Brain microvascular endothelial cell (primary cell): ENCODE measurements around the gene SEMA3D.

Experiments used
- DNase-seq: peaks from one replicate; pipeline ENCODE4 v3.0.0-alpha.2; 2020
- H3K27ac ChIP-seq: fragments of 250-450 bp; sonication (Bioruptor Pico); 2 replicates; pipeline ENCODE4 v1.5.1; 2020; ENCODE audit warnings: mild to moderate bottlenecking, moderate library complexity
- H3K27me3 ChIP-seq: fragments of 250-450 bp; sonication (Bioruptor Pico); replicated peaks from 2 replicates; pipeline ENCODE4 v1.5.1; 2020; ENCODE audit warnings: mild to moderate bottlenecking
- H3K36me3 ChIP-seq: fragments of 250-450 bp; sonication (Bioruptor Pico); replicated peaks from 2 replicates; pipeline ENCODE4 v1.5.1; 2020; ENCODE audit warnings: mild to moderate bottlenecking
- H3K4me3 ChIP-seq: 2 replicates; pipeline ENCODE4 v1.5.1; 2011; ENCODE audit warnings: low read depth, mild to moderate bottlenecking, control low read depth, low read length, moderate library complexity
- in situ Hi-C: cut with HindIII; loops from 2 replicates; pipeline ENCODE4 v1.10.0; 2017; ENCODE audit warnings: low sequenced_read_pairs, low pct_ligation_motif_present
- TF ChIP-seq, protein P1 (sequence below): IDR thresholded peaks from 2 replicates; pipeline ENCODE4 v1.5.1; 2011; ENCODE audit warnings: low read depth, mild to moderate bottlenecking, moderate library complexity, low read length, control low read depth, inconsistent platforms; ENCODE audit errors: missing control alignments

SEMA3D gene

GRCh38 chr7:85160223-85160622 lies 26.6 kb downstream of the SEMA3D start:
- TF ChIP-seq, protein P1, sequence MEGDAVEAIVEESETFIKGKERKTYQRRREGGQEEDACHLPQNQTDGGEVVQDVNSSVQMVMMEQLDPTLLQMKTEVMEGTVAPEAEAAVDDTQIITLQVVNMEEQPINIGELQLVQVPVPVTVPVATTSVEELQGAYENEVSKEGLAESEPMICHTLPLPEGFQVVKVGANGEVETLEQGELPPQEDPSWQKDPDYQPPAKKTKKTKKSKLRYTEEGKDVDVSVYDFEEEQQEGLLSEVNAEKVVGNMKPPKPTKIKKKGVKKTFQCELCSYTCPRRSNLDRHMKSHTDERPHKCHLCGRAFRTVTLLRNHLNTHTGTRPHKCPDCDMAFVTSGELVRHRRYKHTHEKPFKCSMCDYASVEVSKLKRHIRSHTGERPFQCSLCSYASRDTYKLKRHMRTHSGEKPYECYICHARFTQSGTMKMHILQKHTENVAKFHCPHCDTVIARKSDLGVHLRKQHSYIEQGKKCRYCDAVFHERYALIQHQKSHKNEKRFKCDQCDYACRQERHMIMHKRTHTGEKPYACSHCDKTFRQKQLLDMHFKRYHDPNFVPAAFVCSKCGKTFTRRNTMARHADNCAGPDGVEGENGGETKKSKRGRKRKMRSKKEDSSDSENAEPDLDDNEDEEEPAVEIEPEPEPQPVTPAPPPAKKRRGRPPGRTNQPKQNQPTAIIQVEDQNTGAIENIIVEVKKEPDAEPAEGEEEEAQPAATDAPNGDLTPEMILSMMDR, result no peak
- in situ Hi-C loops, result no loop called here
- Histone ChIP-seq H3K4me3 (peak overlapping the region; percentile 22), H3K27me3 (no peaks in the 10 kb centered on the region), H3K36me3 (no peaks in the 10 kb centered on the region), H3K27ac (no peak overlapping the region)
- peak; percentile 15 for DNase-seq

- no peak overlapping the region for H3K4me3 ChIP-seq
- H3K27me3 ChIP-seq, result no peaks in the 10 kb centered on the region
- H3K36me3 ChIP-seq, result no peaks in the 10 kb centered on the region
- TF ChIP-seq, protein P1, result no peak
- DNase-seq, result no peak
- no peak overlapping the region for H3K27ac ChIP-seq
- in situ Hi-C loops, result no loop called here
These were observed 27.9 kb downstream of the SEMA3D start for GRCh38 chr7:85159003-85159402.

- in situ Hi-C loops, result no loop called here
- Histone ChIP-seq H3K27me3 (no peaks in the 10 kb centered on the region), H3K36me3 (no peaks in the 10 kb centered on the region), H3K4me3 (no peak overlapping the region), H3K27ac (no peak overlapping the region)
- TF ChIP-seq, protein P1, result no peak
- DNase-seq, result no peak
These were observed 30.1 kb downstream of the SEMA3D start for GRCh38 chr7:85156661-85157208.

DNA sequence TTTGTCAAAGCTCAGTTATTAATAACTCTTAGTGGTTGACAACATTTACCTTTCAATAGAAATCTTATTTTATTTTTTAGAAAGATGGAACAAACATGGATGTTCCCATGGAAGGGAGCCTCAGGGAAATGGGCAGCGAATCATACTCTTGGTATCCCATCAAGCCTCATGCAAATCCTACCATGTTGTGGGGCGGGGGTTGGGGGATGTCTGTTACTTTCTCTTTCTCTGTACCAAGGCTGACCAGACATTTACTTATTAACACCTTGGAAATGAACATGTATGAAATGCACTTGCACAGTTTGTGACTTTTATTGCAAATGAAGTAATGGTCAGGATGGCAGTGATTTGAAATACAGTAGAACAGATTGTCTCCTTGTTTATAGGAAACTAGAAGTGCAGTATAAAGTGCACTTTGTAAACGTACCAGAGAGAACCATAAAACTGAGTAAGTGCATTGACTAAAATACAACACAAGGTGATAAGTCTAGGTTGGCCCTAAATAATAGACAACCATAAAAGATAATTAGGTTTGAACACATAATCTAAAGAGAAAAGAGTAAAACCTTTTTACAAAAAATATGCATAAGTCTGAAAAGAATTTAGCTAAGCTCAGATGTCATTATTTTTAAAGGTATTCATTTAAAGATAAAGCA lies 32.4 kb downstream of the SEMA3D start:
- Histone ChIP-seq H3K4me3 (no peak overlapping the region), H3K36me3 (no peaks in the 10 kb centered on the region), H3K27me3 (no peaks in the 10 kb centered on the region), H3K27ac (no peak overlapping the region)
- in situ Hi-C loops, result no loop called here
- no peak for DNase-seq
- TF ChIP-seq, protein P1, result no peak

- Histone ChIP-seq H3K27ac (no peak overlapping the region), H3K27me3 (no peaks in the 10 kb centered on the region), H3K4me3 (no peak overlapping the region), H3K36me3 (no peaks in the 10 kb centered on the region)
- in situ Hi-C loops, result no loop called here
- no peak for DNase-seq
- TF ChIP-seq, protein P1, result no peak
These were observed 33.1 kb downstream of the SEMA3D start for GRCh38 chr7:85153715-85154114.

- Histone ChIP-seq H3K4me3 (no peak overlapping the region), H3K27me3 (no peaks in the 10 kb centered on the region), H3K27ac (no peak overlapping the region), H3K36me3 (no peaks in the 10 kb centered on the region)
- TF ChIP-seq, protein P1, result no peak
- in situ Hi-C loops, result no loop called here
- DNase-seq, result no peak
These were observed 36.2 kb downstream of the SEMA3D start for GRCh38 chr7:85150624-85151023.
